Activated CD8-positive, alpha-beta memory T cell treated with anti-CD3 and anti-CD28 coated beads for 48 hours (primary cell): ENCODE data around the gene LCE3C.
"Not testable (repeated sequence)": the region's sequence is repeated elsewhere in the genome, so short reads cannot be mapped to it uniquely, and the experiment has no call there.

Experiments
- DNase-seq, 3 experiments: peaks; one replicate each; pipeline ENCODE4 v3.0.0-alpha.2; 2020; ENCODE audit warnings: low read depth in 2 of 3, low spot score in 2 of 3

Gene LCE3C

DNA sequence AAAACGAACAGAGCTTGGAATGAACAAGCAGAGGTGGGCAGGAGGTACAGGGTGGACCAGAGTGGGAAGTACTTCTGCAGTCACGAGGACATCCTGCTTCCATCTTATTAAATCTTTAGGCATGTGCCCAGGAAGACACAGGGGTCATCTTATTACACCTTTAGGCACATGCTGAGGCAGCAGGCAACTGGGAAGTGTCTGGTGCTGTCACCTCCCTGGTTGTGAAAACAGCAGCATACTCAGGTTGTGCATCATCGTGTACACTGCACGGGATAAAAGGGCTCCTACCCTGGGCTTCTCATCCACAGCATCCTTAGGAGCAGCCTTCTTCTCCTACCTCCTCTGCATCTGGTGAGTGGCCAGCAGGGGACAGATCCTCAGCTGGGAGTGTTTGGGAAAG, at the start of gene LCE3C:
Gene LCE3C, plus strand, starts transcription at position 301 of the 400 bp plus-strand sequence. CDS start 498 bp downstream, outside the sequence.
- DNase-seq: no peak

GRCh38 chr1:152565115-152565514, 34.9 kb upstream of the LCE3C start:
- no peak for DNase-seq

GRCh38 chr1:152565535-152566215, 34.4 kb upstream of the LCE3C start:
- no peak for DNase-seq

- DNase-seq: no peak
These were observed 33.4 kb upstream of the LCE3C start, which contains the start of gene LCE3E for GRCh38 chr1:152566681-152567080. Gene LCE3E (minus strand): TSS chr1:152566780. CDS start chr1:152566208, 572 bp downstream.

- DNase-seq: no peak
These were observed 22.9 kb upstream of the LCE3C start for GRCh38 chr1:152577168-152577567.

- not testable (repeated sequence) for DNase-seq
These were observed 20.5 kb upstream of the LCE3C start for GRCh38 chr1:152579526-152579925.

GRCh38 chr1:152580433-152580832, 19.6 kb upstream of the LCE3C start, which contains the start of gene LCE3D:
Gene LCE3D (minus strand): TSS chr1:152580516. CDS start chr1:152579936, 580 bp downstream.
- DNase-seq: no peak

DNA sequence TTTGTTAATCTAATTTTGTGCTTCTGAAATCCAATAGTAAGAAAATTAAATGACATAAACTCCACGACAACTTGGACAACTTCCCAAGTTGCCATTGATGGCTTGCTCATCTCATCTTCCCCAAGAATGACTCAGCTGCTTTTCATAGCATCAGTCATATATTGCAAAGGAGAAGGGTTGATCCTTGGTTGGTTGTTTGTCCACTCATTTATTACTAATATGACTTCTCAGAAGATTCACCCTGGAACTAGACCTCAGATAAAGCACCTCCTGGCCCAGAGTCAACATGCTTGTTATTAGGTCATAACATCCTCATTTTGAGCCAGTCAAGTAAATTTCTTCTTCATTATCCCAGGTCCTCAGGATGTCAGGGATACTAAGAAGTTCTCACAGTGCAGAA, 17.4 kb upstream of the LCE3C start:
- no peak for DNase-seq

DNA sequence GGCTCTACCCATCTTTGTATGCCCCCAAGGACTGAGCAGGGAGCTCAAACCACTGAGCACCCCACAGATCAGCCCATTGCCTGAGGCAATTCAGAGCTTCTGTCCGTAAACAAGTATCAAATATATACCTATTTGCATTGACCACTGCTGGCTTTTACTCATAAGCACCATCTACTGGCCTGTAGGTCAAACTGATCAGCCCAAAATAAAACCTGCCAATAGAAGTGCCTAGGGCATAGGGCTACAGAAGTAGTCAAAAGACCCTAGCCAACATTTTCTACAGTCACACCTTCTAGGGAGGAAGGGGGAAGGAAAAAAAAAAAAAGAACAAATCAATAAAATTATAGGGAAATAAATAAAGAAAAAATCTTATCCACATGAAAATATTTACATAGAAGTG, 14.4 kb upstream of the LCE3C start:
- no peak for DNase-seq

- no peak for DNase-seq
These were observed 3.0 kb upstream of the LCE3C start for GRCh38 chr1:152596986-152597385.

DNA sequence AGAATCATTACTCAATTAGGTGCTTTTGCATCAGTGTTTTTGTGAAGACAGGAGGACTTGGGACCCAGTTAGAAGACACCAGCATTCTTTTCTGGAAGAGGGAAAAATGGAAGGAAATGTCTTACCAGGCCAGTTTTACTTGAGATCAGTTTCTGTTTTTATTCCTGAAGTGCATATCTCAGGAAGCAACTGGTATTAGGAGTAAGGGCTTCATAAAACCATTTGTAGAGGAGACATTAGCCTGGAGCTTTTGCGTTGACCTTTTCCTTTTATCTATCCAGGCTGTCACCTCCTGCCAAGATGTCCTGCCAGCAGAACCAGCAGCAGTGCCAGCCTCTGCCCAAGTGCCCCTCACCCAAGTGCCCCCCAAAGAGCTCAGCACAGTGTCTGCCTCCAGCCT, 13.5 kb downstream of the LCE3C start, which contains the start of gene LCE3B:
Gene LCE3B, plus strand, starts transcription at position 301 of the 400 bp plus-strand sequence. Its CDS starts 0 bp downstream, at position 301.
- no peak for DNase-seq

- DNase-seq: no peak
These were observed 22.0 kb downstream of the LCE3C start for GRCh38 chr1:152621993-152622392.

DNA sequence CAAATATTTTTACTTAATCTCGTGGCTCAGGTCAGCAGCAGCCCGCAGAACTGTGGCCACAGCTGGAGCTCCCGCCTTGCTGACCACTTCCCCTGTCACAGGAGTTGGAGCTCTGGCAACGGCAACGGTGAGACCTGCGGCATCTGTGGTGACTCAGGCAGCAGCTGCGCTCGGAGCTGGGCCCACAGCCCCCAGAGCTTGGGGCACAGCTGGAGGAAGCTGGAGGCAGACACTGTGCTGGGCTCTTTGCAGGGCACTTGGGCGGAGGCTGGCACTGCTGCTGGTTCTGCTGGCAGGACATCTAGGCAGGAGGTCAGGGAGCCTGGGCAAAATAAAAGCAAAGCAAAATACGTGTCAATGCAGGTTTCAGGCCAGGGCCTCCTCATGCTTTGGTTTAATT, 22.8 kb downstream of the LCE3C start, which contains the start of gene LCE3A:
Gene LCE3A, minus strand, starts transcription at position 301 of the 400 bp plus-strand sequence. Its CDS starts 0 bp downstream, at position 301.
- DNase-seq: no peak

DNA sequence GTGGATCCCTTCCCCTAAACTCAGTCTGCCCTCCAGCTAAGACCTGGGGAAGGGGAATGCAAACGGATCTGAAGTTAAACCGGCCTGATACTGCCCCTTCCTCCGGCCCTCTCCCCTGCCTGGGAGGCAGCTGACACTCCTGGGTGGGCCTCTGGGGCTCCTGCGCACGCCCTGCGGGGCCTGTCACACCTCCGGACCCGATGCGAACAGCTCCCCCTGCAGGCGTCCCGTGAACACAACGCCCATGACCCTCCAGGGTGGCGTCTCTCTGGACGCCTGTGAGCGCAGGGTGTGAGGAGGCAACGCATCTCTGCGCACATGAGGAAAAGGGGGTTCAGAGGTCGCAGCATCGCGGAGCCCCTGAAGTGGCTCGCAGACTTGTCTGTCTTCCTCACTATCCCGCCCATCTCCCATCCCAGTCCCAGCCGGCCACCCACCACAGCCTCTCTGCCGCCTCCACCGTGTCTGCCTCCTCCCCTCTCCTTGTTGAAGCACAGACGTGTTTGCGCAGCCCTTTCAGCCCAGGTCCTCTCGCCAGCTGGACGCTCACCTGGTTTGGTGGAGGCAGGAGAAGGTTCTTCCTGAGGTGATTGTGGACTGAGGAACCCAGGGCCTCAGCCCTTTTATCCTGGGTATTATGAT, 23.3 kb downstream of the LCE3C start:
- DNase-seq: peak in 1 of 3 experiments; percentile 11

DNA sequence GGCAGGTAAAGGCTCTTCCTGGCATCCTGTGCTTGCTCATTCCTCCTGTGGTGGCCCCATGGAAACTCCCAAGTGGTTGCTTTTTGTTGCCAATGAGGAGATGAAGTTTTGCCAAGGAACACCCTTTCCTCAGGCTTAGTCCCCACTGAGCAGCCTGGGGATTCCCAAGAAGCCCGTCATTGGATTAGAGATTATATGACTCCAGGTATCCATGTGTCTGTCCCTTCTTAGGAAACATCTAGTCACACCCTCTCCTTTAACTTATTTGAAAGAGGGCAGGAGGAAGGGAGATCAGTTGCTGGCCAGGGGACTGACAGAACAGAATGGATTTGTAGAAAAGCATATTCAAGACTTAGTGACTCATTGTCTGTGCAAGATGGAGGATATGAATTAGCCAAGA, 26.7 kb downstream of the LCE3C start:
- DNase-seq: no peak

DNA sequence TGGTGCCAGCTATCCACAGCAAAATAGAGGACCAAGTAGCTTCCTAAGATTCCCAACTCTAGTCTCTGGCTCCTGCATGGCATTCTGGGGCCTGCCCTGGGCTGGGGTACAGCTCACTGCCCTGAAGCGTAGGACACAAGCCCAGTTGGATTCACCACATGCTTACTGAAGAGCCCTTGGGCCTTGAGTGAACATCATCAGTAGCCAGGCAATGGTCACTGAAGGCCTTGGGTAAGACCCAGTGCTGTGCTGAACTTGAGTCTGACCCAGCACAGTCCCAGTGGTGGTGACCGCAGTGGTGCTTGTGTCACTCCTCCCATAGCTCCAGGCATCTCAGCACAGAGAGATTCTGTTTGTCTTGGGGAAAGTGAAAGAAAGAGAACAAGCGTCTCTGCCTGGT, 30.6 kb downstream of the LCE3C start:
- no peak for DNase-seq

DNA sequence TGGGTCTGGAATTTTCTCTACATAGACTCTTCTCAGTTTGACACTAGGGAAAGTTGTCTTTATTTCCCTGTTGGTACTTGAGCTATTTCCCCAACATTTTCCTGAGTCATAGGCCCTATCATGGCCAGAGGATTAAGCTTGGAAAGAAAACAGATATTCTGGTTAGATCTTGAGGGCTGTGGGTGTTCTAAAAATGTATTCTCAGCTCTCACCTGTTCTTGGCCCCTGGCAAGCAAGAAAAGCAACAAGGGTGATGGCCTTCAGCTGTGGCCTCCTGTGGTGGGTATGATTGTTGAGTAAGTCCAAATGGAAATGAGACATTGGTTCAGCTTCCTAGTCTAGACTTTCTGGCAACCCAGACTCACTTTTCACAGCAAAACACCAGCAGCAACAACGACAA, 40.3 kb downstream of the LCE3C start:
- no peak for DNase-seq

GRCh38 chr1:152643945-152644344, 43.9 kb downstream of the LCE3C start:
- no peak for DNase-seq

DNA sequence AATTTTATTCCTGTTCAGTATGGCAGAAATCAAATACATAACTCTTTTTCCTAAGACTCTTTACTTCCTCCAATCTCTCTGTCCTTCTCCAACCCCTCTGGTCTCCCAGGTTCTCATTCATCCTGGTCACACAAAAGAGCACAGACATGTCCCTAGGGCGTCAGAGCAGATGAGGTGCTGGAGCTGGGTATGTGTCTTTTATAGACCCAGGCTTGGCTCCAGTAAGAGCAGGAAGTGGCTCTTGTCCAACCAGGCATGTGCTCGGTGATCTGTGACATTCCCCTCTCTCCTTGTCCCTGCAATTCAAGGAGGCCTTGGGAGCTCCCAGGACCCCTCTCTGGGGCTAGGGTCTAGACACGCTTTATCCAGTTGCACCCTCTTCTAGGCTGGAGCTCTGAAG, 45.1 kb downstream of the LCE3C start:
- no peak for DNase-seq

GRCh38 chr1:152646656-152647055, 46.6 kb downstream of the LCE3C start:
- no peak for DNase-seq
